GM13977 (cell line): ENCODE data around the gene CDC42EP1.

Experiments used
- DNase-seq: peaks from one replicate; pipeline ENCODE4 v3.0.0; 2012; ENCODE audit warnings: low spot score
- in situ Hi-C: fragments of 300-500 bp; cut with MboI; formaldehyde crosslinking; loops from one replicate; pipeline ENCODE4 v1.12.0; 2022; ENCODE audit warnings: low sequenced_read_pairs, low pct_unique_long_range_greater_than_20kb, mixed read lengths, inconsistent platforms; ENCODE audit not compliant: unreplicated experiment
- TF ChIP-seq, protein P1 (sequence below): IDR thresholded peaks from 2 replicates; pipeline ENCODE4 v1.5.1; 2012; ENCODE audit warnings: mild to moderate bottlenecking, control low read depth; ENCODE audit not compliant: insufficient read depth; ENCODE audit errors: extremely low read depth, missing control alignments

The CDC42EP1 gene

GRCh38 chr22:37518509-37519267 is 41.6 kb upstream of the CDC42EP1 start:
- TF ChIP-seq, protein P1, sequence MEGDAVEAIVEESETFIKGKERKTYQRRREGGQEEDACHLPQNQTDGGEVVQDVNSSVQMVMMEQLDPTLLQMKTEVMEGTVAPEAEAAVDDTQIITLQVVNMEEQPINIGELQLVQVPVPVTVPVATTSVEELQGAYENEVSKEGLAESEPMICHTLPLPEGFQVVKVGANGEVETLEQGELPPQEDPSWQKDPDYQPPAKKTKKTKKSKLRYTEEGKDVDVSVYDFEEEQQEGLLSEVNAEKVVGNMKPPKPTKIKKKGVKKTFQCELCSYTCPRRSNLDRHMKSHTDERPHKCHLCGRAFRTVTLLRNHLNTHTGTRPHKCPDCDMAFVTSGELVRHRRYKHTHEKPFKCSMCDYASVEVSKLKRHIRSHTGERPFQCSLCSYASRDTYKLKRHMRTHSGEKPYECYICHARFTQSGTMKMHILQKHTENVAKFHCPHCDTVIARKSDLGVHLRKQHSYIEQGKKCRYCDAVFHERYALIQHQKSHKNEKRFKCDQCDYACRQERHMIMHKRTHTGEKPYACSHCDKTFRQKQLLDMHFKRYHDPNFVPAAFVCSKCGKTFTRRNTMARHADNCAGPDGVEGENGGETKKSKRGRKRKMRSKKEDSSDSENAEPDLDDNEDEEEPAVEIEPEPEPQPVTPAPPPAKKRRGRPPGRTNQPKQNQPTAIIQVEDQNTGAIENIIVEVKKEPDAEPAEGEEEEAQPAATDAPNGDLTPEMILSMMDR, result no peak
- in situ Hi-C loops, result no loop called here
- DNase-seq, result no peak

DNA sequence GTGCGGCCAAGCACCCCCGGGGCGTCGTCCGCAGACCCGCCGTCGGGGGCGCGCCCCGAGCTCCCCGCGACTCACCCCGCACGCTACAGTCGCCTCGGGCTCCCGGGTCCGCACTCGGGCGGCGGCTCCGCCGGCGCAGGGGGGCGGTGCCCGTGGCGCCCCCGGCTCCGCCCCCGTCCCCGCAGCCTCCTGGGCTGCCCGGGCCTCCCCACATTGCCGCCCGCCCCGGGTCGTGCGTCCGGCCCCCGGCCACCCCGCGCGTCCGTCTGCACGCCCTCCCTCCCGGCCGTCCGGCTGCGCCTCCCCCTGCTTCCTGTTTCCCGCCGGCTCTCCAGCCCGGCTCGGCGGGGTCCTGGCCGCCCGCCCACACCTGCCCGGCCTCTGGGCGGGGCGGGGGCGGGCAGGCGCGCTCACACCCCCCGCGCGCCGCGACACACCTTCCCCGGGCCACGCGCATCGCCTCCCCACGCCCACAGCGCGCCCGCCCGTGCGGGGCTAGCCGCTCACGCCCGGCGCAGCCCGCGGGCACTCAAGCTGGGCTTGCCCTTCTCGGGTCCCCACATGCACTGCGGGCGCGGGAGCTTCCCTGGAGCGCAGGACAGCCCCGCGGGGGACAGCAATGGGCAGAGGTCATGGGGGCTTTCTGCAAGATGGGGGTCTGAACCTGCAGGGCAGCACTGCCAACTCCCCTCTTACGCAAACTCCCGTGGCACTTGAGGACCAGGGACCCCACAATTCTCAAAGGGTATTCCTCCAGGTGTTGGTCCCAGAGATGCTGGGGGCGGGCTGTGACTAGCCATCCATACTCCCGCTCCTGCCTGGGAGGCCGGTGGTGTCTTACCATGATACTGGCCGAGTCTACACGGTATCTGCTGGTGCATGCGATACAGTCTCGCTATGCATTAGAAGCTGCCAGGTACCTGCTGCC is 40.7 kb upstream of the CDC42EP1 start, which contains the start of gene CARD10:
TSS of gene CARD10 (minus strand) at position 148 of the 928 bp plus-strand sequence. CDS start 215 bp downstream, outside the sequence.
- in situ Hi-C loops, result no loop called here
- peak; percentile 65 for DNase-seq
- TF ChIP-seq, protein P1, result no peak

GRCh38 chr22:37520776-37521191 is 39.5 kb upstream of the CDC42EP1 start:
- in situ Hi-C loops, result no loop called here
- no peak for DNase-seq
- TF ChIP-seq, protein P1, result no peak

DNA sequence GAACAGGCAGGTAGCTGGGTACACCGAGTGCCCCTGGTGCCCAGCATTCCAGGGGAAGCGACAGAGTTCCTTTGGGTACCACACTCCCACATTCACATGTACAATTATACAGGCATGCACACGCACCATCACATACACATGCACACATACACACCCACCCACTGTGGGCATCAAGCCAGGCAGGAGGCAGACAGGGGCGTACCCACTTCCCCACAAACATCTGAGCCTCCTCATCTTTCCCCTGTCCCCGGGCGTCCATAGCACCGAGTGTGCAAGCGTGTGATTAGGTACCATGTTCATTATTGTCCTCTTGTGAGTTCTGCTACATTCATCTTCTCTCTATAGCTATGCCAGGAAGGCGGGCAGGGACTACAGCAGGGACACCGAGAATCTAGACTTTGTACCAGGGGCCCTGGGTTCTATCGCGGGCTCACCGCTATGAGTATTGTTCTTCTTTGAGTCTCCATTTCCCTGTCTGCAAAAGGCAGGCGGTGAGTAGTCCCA is 39.0 kb upstream of the CDC42EP1 start:
- TF ChIP-seq, protein P1, result no peak
- in situ Hi-C loops, result no loop called here
- DNase-seq, result no peak

GRCh38 chr22:37522482-37522881 is 37.8 kb upstream of the CDC42EP1 start:
- no peak for DNase-seq
- TF ChIP-seq, protein P1, result no peak
- in situ Hi-C loops, result no loop called here

- TF ChIP-seq, protein P1, result no peak
- no peak for DNase-seq
- in situ Hi-C loops, result no loop called here
Observed at GRCh38 chr22:37525073-37525745, 35.1 kb upstream of the CDC42EP1 start.
